Lower leg skin (tissue), 3 donors: ENCODE measurements around the gene OR5H2.

Source experiments
- CTCF ChIP-seq, 3 donors: fragments of 450-650 bp; IDR thresholded peaks; one replicate each; pipeline ENCODE4 v1.5.1; 2016; ENCODE audit warnings: antibody characterized with exemption in 3 of 3, mild to moderate bottlenecking in 3 of 3, moderate library complexity in 2 of 3
- POLR2A ChIP-seq, 2 donors: fragments of 450-650 bp; IDR thresholded peaks; one replicate each; pipeline ENCODE4 v1.6.1; 2016 to 2017; ENCODE audit warnings: antibody characterized with exemption in 2 of 2, mild to moderate bottlenecking in 1 of 2, moderate library complexity in 1 of 2

DNA sequence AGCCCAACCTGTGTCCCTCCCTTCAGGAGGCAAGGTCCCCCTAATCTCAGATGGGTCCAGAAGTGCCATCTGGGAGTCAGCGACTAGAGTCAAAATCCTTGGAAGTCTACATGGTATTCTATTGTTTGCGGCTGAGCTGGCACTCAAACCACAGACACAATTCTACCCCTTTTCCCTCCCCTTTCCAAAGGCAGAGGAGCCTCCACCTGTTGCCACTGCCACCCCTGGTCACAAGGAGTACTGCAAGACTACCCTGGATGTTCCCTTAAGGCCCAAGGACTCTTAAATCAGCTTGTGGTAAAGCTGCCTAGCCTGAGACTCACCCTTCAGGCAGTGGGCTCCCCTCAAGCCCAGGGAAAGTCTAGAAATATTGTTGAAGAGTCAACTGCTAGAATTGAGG lies 22.6 kb upstream of the OR5H2 start:
- TF ChIP-seq CTCF (IDR thresholded peaks at IDR 0.05), result no peak
- no peak for TF ChIP-seq POLR2A (IDR thresholded peaks at IDR 0.05)
